PFSK-1 (cell line): ENCODE measurements around the gene TBCD.

ENCODE experiments used
- POLR2AphosphoS5 ChIP-seq: IDR thresholded peaks from 2 replicates; pipeline ENCODE4 v1.6.1; 2012; ENCODE audit warnings: low read depth, mild to moderate bottlenecking, control low read depth, low read length, moderate library complexity
- REST ChIP-seq, 2 experiments: IDR thresholded peaks; 2 replicates each; pipeline versions ENCODE4 v1.6.1 to v1.8.0; 2011 to 2012; ENCODE audit warnings: low read depth in 2 of 2, low read length in 2 of 2, control low read depth in 1 of 2, inconsistent platforms in 1 of 2, mild to moderate bottlenecking in 1 of 2, moderate library complexity in 1 of 2; ENCODE audit not compliant: insufficient read depth in 1 of 2
- TAF1 ChIP-seq: IDR thresholded peaks from 2 replicates; pipeline ENCODE4 v1.6.1; 2012; ENCODE audit warnings: low read length, control low read depth, borderline replicate concordance; ENCODE audit not compliant: insufficient read depth

- no peak for TF ChIP-seq TAF1
- no peak for TF ChIP-seq POLR2AphosphoS5
- no peak for TF ChIP-seq REST (IDR thresholded peaks at IDR 0.05; ENCODE audit: insufficient read depth in 1 of 2, low read depth in 2 of 2, low read length in 2 of 2)
These were observed 84.1 kb downstream of the TBCD start for GRCh38 chr17:82835766-82836512.
